GM23338 (cell line): ENCODE results near the gene LDLRAD3. TPM values are rescaled to one million over a fixed set of nuclear protein-coding genes. Genes with fewer than 3 reads are reported as not detected.

Source experiments
- ATAC-seq: fragments of 200-7000 bp; cut with Tn5 transposase; 3 replicates; pipeline ENCODE4 v1.9.1; 2020
- DNase-seq: peaks from one replicate; pipeline ENCODE4 v3.0.0-alpha.2; 2015; ENCODE audit warnings: low spot score
- H2AFZ ChIP-seq: fragments of 200-600 bp; sonication (generic); 2 replicates; pipeline ENCODE4 v1.8.0; 2016; ENCODE audit warnings: antibody characterized with exemption, mild to moderate bottlenecking, moderate library complexity
- H3F3A ChIP-seq: fragments of 200-600 bp; sonication (generic); replicated peaks from 2 replicates; pipeline ENCODE4 v1.8.0; 2017; ENCODE audit warnings: antibody characterized with exemption, mixed run types, low read depth
- H3K27ac ChIP-seq: fragments of 200-600 bp; sonication (generic); 2 replicates; pipeline ENCODE4 v1.6.1; 2016; ENCODE audit warnings: low read depth
- H3K27me3 ChIP-seq: fragments of 200-600 bp; sonication (generic); 2 replicates; pipeline ENCODE4 v1.8.0; 2016; ENCODE audit warnings: mild to moderate bottlenecking, mixed run types, moderate library complexity; ENCODE audit not compliant: insufficient read depth
- H3K36me3 ChIP-seq: fragments of 200-600 bp; sonication (generic); 2 replicates; pipeline ENCODE4 v1.8.0; 2016; ENCODE audit warnings: mild to moderate bottlenecking; ENCODE audit not compliant: insufficient read depth
- H3K4me1 ChIP-seq: fragments of 200-600 bp; sonication (generic); 2 replicates; pipeline ENCODE4 v1.8.0; 2016; ENCODE audit warnings: mild to moderate bottlenecking, moderate library complexity; ENCODE audit not compliant: insufficient read depth
- H3K4me2 ChIP-seq: fragments of 200-600 bp; sonication (generic); 2 replicates; pipeline ENCODE4 v1.7.1; 2017; ENCODE audit warnings: mixed run types
- H3K4me3 ChIP-seq: fragments of 200-600 bp; sonication (generic); 2 replicates; pipeline ENCODE4 v1.6.1; 2016; ENCODE audit warnings: mixed run types
- H3K79me2 ChIP-seq: fragments of 200-600 bp; sonication (generic); replicated peaks from 2 replicates; pipeline ENCODE4 v1.8.0; 2017; ENCODE audit warnings: mild to moderate bottlenecking; ENCODE audit not compliant: insufficient read depth
- H3K9me2 ChIP-seq: fragments of 200-600 bp; sonication (generic); 2 replicates; pipeline ENCODE4 v1.8.0; 2017; ENCODE audit not compliant: insufficient read depth
- H4K20me1 ChIP-seq: fragments of 200-600 bp; sonication (generic); replicated peaks from 2 replicates; pipeline ENCODE4 v1.8.0; 2017; ENCODE audit warnings: mild to moderate bottlenecking; ENCODE audit not compliant: insufficient read depth
- H3K27ac Mint-ChIP-seq: 2 replicates; pipeline ENCODE4 v1.8.0; 2020; ENCODE audit warnings: inconsistent platforms, mild to moderate bottlenecking, moderate library complexity, mixed read lengths
- H3K27me3 Mint-ChIP-seq: 3 replicates; pipeline ENCODE4 v1.8.0; 2022; ENCODE audit warnings: low read depth, mild to moderate bottlenecking, moderate library complexity, mixed read lengths, inconsistent platforms; ENCODE audit not compliant: insufficient read depth, poor library complexity
- H3K36me3 Mint-ChIP-seq: 3 replicates; pipeline ENCODE4 v1.8.0; 2021; ENCODE audit warnings: low read depth, mild to moderate bottlenecking, inconsistent platforms, moderate library complexity, mixed read lengths
- H3K4me1 Mint-ChIP-seq: 3 replicates; pipeline ENCODE4 v1.8.0; 2020; ENCODE audit warnings: mild to moderate bottlenecking, inconsistent platforms, mixed read lengths
- H3K4me3 Mint-ChIP-seq: 3 replicates; pipeline ENCODE4 v1.8.0; 2021; ENCODE audit warnings: moderate library complexity, mild to moderate bottlenecking, inconsistent platforms, mixed read lengths
- H3K9me3 Mint-ChIP-seq: 3 replicates; pipeline ENCODE4 v1.8.0; 2020; ENCODE audit warnings: moderate library complexity, mild to moderate bottlenecking, inconsistent platforms, mixed read lengths
- ETS1 ChIP-seq: IDR thresholded peaks from 2 replicates; pipeline ENCODE4 v1.6.1; 2016; ENCODE audit warnings: antibody characterized with exemption
- EZH2 ChIP-seq: fragments of 200-600 bp; sonication (generic); IDR thresholded peaks from one replicate; pipeline ENCODE4 v1.8.0; 2017; ENCODE audit warnings: antibody characterized with exemption, mild to moderate bottlenecking, low read depth; ENCODE audit not compliant: unreplicated experiment
- EZH2phosphoT487 ChIP-seq: fragments of 200-600 bp; sonication (generic); IDR thresholded peaks from one replicate; pipeline ENCODE4 v1.8.1; 2018; ENCODE audit warnings: antibody characterized with exemption; ENCODE audit not compliant: unreplicated experiment
- JUNB ChIP-seq: IDR thresholded peaks from one replicate; pipeline ENCODE4 v1.6.1; 2016; ENCODE audit warnings: antibody characterized with exemption; ENCODE audit not compliant: unreplicated experiment
- NANOG ChIP-seq: IDR thresholded peaks from 2 replicates; pipeline ENCODE4 v1.6.1; 2016; ENCODE audit warnings: antibody characterized with exemption, borderline replicate concordance
- REST ChIP-seq: IDR thresholded peaks from one replicate; pipeline ENCODE4 v1.6.1; 2018; ENCODE audit warnings: antibody characterized with exemption; ENCODE audit not compliant: unreplicated experiment
- ZNF114 ChIP-seq: fragments of 250-450 bp; sonication (Bioruptor Pico); IDR thresholded peaks from 2 replicates; pipeline ENCODE4 v1.5.0; 2020; ENCODE audit warnings: mild to moderate bottlenecking, moderate library complexity
- ZNF462 ChIP-seq: fragments of 250-450 bp; sonication (Bioruptor Pico); IDR thresholded peaks from 2 replicates; pipeline ENCODE4 v1.5.0; 2020; ENCODE audit warnings: mild to moderate bottlenecking, moderate library complexity
- polyA plus RNA-seq: library from polyadenylated mRNA; unstranded; fragments of >200 nt; fragmentation: Nextera tagmentation; extraction: Ambion mirVana; gene quantifications from 2 replicates; pipeline ENCODE4 v1.2.1, GENCODE V29; 2016
- total RNA-seq: library from RNA; depleted of rRNA; stranded (reverse); fragments of >200 nt; shearing (Covaris generic); gene quantifications from 2 replicates; pipeline ENCODE4 v1.2.3, GENCODE V29; 2014

Gene LDLRAD3
- total and polyA plus RNA-seq, 2 experiments from 2014 or later, result 8.5 to 19.4 TPM

GRCh38 chr11:35995681-35996271 lies 51.9 kb downstream of the LDLRAD3 start:
- peaks cover 93% of the 10 kb centered on the region for H3K79me2 ChIP-seq

More at GRCh38 chr11:35995681-35996271, 51.9 kb downstream of the LDLRAD3 start:
- H3K36me3 ChIP-seq, result no peaks in the 10 kb centered on the region
- H3K9me2 ChIP-seq, result peaks cover 13% of the 10 kb centered on the region; the same call in 1 of the 2 replicates
- H3K4me1 Mint-ChIP-seq, result peaks cover 43% of the 10 kb centered on the region
- no peak overlapping the region for H3K4me3 ChIP-seq
- no peak overlapping the region for H2AFZ ChIP-seq
- no peaks in the 10 kb centered on the region for H3K27me3 Mint-ChIP-seq
- peaks cover 21% of the 10 kb centered on the region for H3K4me1 ChIP-seq
- ATAC-seq (no peak), DNase-seq (no peak)
- H3K27ac Mint-ChIP-seq, result no peak overlapping the region
- H3F3A ChIP-seq, result no peaks in the 10 kb centered on the region
- no peaks in the 10 kb centered on the region for H3K27me3 ChIP-seq
- H3K4me3 Mint-ChIP-seq, result no peak overlapping the region
- TF ChIP-seq NANOG (no peak), EZH2phosphoT487 (no peak), JUNB (no peak), ETS1 (no peak), EZH2 (no peak), ZNF462 (no peak), REST (no peak), ZNF114 (CRISPR knock-in tag) (no peak)
- peaks cover 10% of the 10 kb centered on the region for H3K9me3 Mint-ChIP-seq
- H3K27ac ChIP-seq, result no peak overlapping the region
- H4K20me1 ChIP-seq, result peaks cover 4% of the 10 kb centered on the region
- peaks cover 23% of the 10 kb centered on the region for H3K36me3 Mint-ChIP-seq
- H3K4me2 ChIP-seq, result no peak overlapping the region
